Cardiac muscle cell (in vitro differentiated cells and primary cell): Measurements from ENCODE around the gene PCDH9. TPM values are rescaled to one million over a fixed set of nuclear protein-coding genes. Genes with fewer than 3 reads are reported as not detected.
A peak's percentile ranks its signal among the peaks of the same experiment; 100 is the strongest.

Experiments used
- DNase-seq, 2 donors: peaks; one replicate each; pipeline versions ENCODE4 v3.0.0 to v3.0.0-alpha.2; 2010 to 2017; ENCODE audit warnings: low read depth in 1 of 2, low spot score in 1 of 2
- H3K27ac ChIP-seq: fragments of 200-600 bp; sonication (generic); 2 replicates; pipeline ENCODE4 v1.5.1; 2016
- H3K27me3 ChIP-seq: fragments of 200-600 bp; sonication (generic); 2 replicates; pipeline ENCODE4 v1.6.0; 2016; ENCODE audit warnings: control low read depth
- H3K36me3 ChIP-seq: fragments of 200-600 bp; sonication (generic); 2 replicates; pipeline ENCODE4 v1.5.1; 2016; ENCODE audit warnings: control low read depth
- H3K4me1 ChIP-seq: fragments of 200-600 bp; sonication (generic); 2 replicates; pipeline ENCODE4 v1.8.1; 2017; ENCODE audit warnings: low read depth, mild to moderate bottlenecking, mixed run types
- H3K4me3 ChIP-seq: fragments of 200-600 bp; sonication (generic); 2 replicates; pipeline ENCODE4 v1.5.1; 2016; ENCODE audit warnings: mild to moderate bottlenecking
- H3K9me3 ChIP-seq: fragments of 200-600 bp; sonication (generic); 2 replicates; pipeline ENCODE4 v1.5.1; 2017; ENCODE audit warnings: low read depth, mild to moderate bottlenecking, control low read depth
- CTCF ChIP-seq: IDR thresholded peaks from 2 replicates; pipeline ENCODE4 v1.5.1; 2012; ENCODE audit warnings: low read depth, mild to moderate bottlenecking, low read length
- polyA plus RNA-seq: library from polyadenylated mRNA; unstranded; fragments of >200 nt; fragmentation: Nextera tagmentation; extraction: Ambion mirVana; gene quantifications from 2 replicates; pipeline ENCODE4 v1.2.1, GENCODE V29; 2016
- total RNA-seq: library from RNA; depleted of rRNA; stranded (reverse); fragments of >200 nt; gene quantifications from 2 replicates; pipeline ENCODE4 v1.2.3, GENCODE V29; 2016

PCDH9 gene
- total and polyA plus RNA-seq, 2 experiments from 2014 or later = 1.6 to 2.3 TPM

GRCh38 chr13:66482836-66483235 is 747.3 kb downstream of the PCDH9 start:
- Histone ChIP-seq H3K27ac (no peak overlapping the region), H3K27me3 (no peaks in the 10 kb centered on the region), H3K4me1 (peaks cover 9% of the 10 kb centered on the region), H3K9me3 (no peaks in the 10 kb centered on the region), H3K36me3 (no peaks in the 10 kb centered on the region), H3K4me3 (no peak overlapping the region)
- TF ChIP-seq CTCF = no peak
- DNase-seq = no peak

- Histone ChIP-seq H3K27ac (no peak overlapping the region), H3K4me1 (peaks cover 9% of the 10 kb centered on the region), H3K36me3 (no peaks in the 10 kb centered on the region), H3K4me3 (no peak overlapping the region), H3K27me3 (no peaks in the 10 kb centered on the region), H3K9me3 (no peaks in the 10 kb centered on the region)
- no peak for TF ChIP-seq CTCF
- DNase-seq = no peak
These were observed 752.3 kb downstream of the PCDH9 start for GRCh38 chr13:66477816-66478215.

DNA sequence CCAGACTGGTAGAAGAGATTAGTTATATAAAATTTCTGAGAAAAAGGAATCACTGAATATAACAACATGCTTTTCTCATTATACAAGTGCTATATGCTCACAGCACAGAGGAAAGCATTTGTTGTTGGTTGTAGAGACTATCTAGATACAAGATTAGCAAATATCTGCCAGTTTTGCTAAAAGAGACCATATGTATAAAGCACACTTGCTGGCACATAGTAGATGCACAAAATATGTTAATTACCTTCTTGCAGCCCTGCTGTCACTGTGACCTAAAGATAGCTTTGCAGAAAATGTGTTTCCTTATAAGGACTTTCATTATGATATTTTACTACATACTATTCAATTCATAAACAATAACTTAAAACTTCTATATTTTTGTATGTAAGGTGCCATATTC is 755.1 kb downstream of the PCDH9 start:
- no peaks in the 10 kb centered on the region for H3K36me3 ChIP-seq
- H3K9me3 ChIP-seq = no peaks in the 10 kb centered on the region
- peaks cover 3% of the 10 kb centered on the region for H3K4me1 ChIP-seq
- no peak overlapping the region for H3K4me3 ChIP-seq
- H3K27me3 ChIP-seq = no peaks in the 10 kb centered on the region
- no peak overlapping the region for H3K27ac ChIP-seq
- no peak for TF ChIP-seq CTCF
- DNase-seq = no peak

DNA sequence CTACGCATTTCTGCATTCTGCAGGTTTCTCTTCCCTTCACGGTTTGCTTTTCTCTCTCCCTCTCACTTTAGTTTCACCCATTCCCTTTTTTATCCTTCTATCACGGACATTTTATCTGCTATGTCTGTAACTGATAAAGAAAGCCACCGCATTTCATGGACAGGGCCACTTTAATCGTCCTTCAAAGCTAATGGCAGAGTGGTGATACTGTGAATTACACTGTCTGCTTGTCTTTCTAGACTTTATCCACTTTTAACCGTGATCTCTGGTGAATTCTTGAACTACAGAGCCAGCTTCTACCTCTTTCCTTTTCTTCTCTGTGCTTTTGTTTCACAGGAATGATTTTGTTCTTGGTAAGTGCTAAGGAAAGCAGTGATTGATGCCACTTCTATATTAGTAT is 760.4 kb downstream of the PCDH9 start:
- H3K9me3 ChIP-seq = no peaks in the 10 kb centered on the region
- no peaks in the 10 kb centered on the region for H3K27me3 ChIP-seq
- no peak for TF ChIP-seq CTCF
- H3K27ac ChIP-seq = peak overlapping the region; percentile 31
- no peak overlapping the region for H3K4me3 ChIP-seq
- peaks cover 14% of the 10 kb centered on the region for H3K4me1 ChIP-seq
- no peak for DNase-seq
- H3K36me3 ChIP-seq = no peaks in the 10 kb centered on the region

GRCh38 chr13:66468656-66469055 is 761.5 kb downstream of the PCDH9 start:
- DNase-seq = no peak
- peaks cover 14% of the 10 kb centered on the region for H3K4me1 ChIP-seq
- TF ChIP-seq CTCF = no peak
- no peaks in the 10 kb centered on the region for H3K36me3 ChIP-seq
- no peak overlapping the region for H3K27ac ChIP-seq
- no peaks in the 10 kb centered on the region for H3K9me3 ChIP-seq
- no peaks in the 10 kb centered on the region for H3K27me3 ChIP-seq
- no peak overlapping the region for H3K4me3 ChIP-seq

DNA sequence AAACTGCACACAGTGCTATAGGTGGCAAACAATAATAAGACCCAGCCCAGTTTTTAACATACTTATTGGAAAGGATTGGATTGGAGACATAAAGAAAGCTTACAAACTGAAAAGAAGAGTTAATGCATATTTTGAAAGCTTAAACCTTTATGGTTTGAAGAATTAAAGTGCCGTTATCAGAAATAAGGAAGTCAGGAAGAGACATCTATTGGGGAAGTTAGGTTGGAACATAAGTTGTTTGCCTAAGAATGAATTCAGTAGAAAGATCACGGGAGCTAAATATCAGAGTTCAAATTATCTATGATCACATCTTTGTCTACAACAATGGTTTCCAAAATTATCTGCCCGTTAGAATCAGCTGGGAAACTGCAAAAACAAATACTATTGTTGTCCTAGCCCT is 767.9 kb downstream of the PCDH9 start:
- Histone ChIP-seq H3K27me3 (no peaks in the 10 kb centered on the region), H3K36me3 (no peaks in the 10 kb centered on the region), H3K27ac (no peak overlapping the region), H3K4me1 (peaks cover 13% of the 10 kb centered on the region), H3K4me3 (no peak overlapping the region), H3K9me3 (no peaks in the 10 kb centered on the region)
- no peak for TF ChIP-seq CTCF
- DNase-seq = no peak
